ENCODE data around the gene FASTK. TPM values are rescaled to one million over a fixed set of nuclear protein-coding genes. Genes with fewer than 3 reads are reported as not detected.
A peak's percentile ranks its signal among the peaks of the same experiment; 100 is the strongest.

FASTK gene
- total RNA-seq, 6 experiments from 2014 or later: 83.8 to 97.0 (median 92.4) TPM

GRCh38 chr7:151068069-151068773, 12.4 kb downstream of the FASTK start:
- peak overlapping the region; percentile 81 for H3K27ac Mint-ChIP-seq
- no peaks in the 10 kb centered on the region for H3K9me3 Mint-ChIP-seq
- no peak for TF ChIP-seq CTCF (IDR thresholded peaks at IDR 0.05)

GRCh38 chr7:151066273-151066974, 14.2 kb downstream of the FASTK start:
- no peak for TF ChIP-seq CTCF (IDR thresholded peaks at IDR 0.05)
- Mint-ChIP-seq H3K27me3 (ENCODE audit: insufficient read depth) (peaks cover 1% of the 10 kb centered on the region; the same call in 1 of the 2 replicates), H3K27ac (no peak overlapping the region), H3K9me3 (no peaks in the 10 kb centered on the region), H3K4me1 (ENCODE audit: low read depth) (peaks cover 26% of the 10 kb centered on the region), H3K36me3 (ENCODE audit: low read depth) (peaks cover 16% of the 10 kb centered on the region), H3K4me3 (no peak overlapping the region)
- no peak for DNase-seq

More at GRCh38 chr7:151068069-151068773, 12.4 kb downstream of the FASTK start:
- no peak overlapping the region for H3K4me3 Mint-ChIP-seq
- peaks cover 14% of the 10 kb centered on the region for H3K4me1 Mint-ChIP-seq (ENCODE audit: low read depth)
- peaks cover 1% of the 10 kb centered on the region; the same call in 1 of the 2 replicates for H3K27me3 Mint-ChIP-seq (ENCODE audit: insufficient read depth)
- H3K36me3 Mint-ChIP-seq (ENCODE audit: low read depth): peaks cover 20% of the 10 kb centered on the region
- DNase-seq: peak; percentile 77

GRCh38 chr7:151065516-151065915, 15.1 kb downstream of the FASTK start:
- DNase-seq: no peak
- Mint-ChIP-seq H3K9me3 (no peaks in the 10 kb centered on the region), H3K27ac (no peak overlapping the region), H3K4me3 (no peak overlapping the region), H3K27me3 (ENCODE audit: insufficient read depth) (peaks cover 1% of the 10 kb centered on the region), H3K4me1 (ENCODE audit: low read depth) (peaks cover 35% of the 10 kb centered on the region), H3K36me3 (ENCODE audit: low read depth) (peaks cover 16% of the 10 kb centered on the region)
- no peak for TF ChIP-seq CTCF (IDR thresholded peaks at IDR 0.05)

- peaks cover 16% of the 10 kb centered on the region for H3K36me3 Mint-ChIP-seq (ENCODE audit: low read depth)
- peaks cover 35% of the 10 kb centered on the region for H3K4me1 Mint-ChIP-seq (ENCODE audit: low read depth)
- no peaks in the 10 kb centered on the region for H3K9me3 Mint-ChIP-seq
- H3K4me3 Mint-ChIP-seq: no peak overlapping the region
- no peak for TF ChIP-seq CTCF (IDR thresholded peaks at IDR 0.05)
- no peak overlapping the region for H3K27ac Mint-ChIP-seq
- peaks cover 1% of the 10 kb centered on the region for H3K27me3 Mint-ChIP-seq (ENCODE audit: insufficient read depth)
- no peak for DNase-seq
Observed at GRCh38 chr7:151064993-151065392, 15.6 kb downstream of the FASTK start.

GRCh38 chr7:151064454-151064853, 16.2 kb downstream of the FASTK start:
- H3K4me3 Mint-ChIP-seq: no peak overlapping the region
- H3K27me3 Mint-ChIP-seq (ENCODE audit: insufficient read depth): peaks cover 1% of the 10 kb centered on the region
- DNase-seq: no peak
- H3K4me1 Mint-ChIP-seq (ENCODE audit: low read depth): peaks cover 35% of the 10 kb centered on the region
- no peak overlapping the region for H3K27ac Mint-ChIP-seq
- peaks cover 16% of the 10 kb centered on the region for H3K36me3 Mint-ChIP-seq (ENCODE audit: low read depth)
- TF ChIP-seq CTCF (IDR thresholded peaks at IDR 0.05): no peak
- no peaks in the 10 kb centered on the region for H3K9me3 Mint-ChIP-seq
